Measurements from ENCODE around the gene CMTM8. TPM values are rescaled to one million over a fixed set of nuclear protein-coding genes. Genes with fewer than 3 reads are reported as not detected.

Gene CMTM8
- polyA plus RNA-seq, 4 donors = 8.0 to 12.6 (median 10.6) TPM

DNA sequence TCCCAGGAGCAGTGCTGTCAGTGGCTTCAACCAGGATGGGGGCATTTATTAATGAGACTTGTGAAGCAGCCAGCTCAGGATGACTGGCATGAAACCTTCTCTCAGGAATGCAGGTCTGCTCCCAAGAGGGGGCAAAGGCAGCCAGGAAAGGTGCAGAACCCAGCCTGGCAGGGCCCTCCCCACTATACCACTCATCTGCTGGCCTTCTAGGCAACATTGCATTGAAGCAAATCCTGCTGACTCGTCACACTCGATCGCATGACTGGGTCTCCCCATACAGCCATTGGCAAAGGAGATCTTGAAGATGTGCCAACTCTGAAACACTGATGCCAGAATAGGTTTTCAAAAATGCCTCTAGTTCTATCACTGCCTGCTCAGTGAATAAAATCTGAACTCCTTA is 87.4 kb downstream of the CMTM8 start:
- DNase-seq (ENCODE audit: low read depth in 4 of 4, low spot score in 3 of 4) = no peak

DNA sequence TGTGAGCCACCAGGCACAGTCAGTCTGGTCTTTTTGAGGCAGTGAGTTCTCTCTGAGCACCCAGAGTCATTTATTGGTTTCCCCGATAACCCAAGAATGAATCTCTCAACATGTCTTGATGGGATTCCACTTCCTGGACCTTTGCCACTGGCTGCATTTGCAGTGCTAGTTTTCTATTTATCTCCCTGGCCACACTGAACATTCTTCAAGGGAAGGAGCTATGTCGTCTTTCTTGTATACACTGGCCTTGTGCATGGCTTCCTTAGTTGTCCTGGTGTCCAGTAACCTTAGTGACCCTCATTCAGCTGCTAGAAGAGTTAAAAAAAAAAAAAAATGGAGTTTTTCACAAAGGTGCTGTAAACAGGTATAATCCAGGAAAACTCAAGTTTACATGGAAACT is 88.3 kb downstream of the CMTM8 start:
- no peak for DNase-seq (ENCODE audit: low read depth in 4 of 4, low spot score in 3 of 4)

- no peak for DNase-seq (ENCODE audit: low read depth in 4 of 4, low spot score in 3 of 4)
These were observed 96.2 kb downstream of the CMTM8 start for GRCh38 chr3:32334675-32335074.

GRCh38 chr3:32335365-32336112 is 97.1 kb downstream of the CMTM8 start:
- DNase-seq (ENCODE audit: low read depth in 4 of 4, low spot score in 3 of 4) = no peak

DNA sequence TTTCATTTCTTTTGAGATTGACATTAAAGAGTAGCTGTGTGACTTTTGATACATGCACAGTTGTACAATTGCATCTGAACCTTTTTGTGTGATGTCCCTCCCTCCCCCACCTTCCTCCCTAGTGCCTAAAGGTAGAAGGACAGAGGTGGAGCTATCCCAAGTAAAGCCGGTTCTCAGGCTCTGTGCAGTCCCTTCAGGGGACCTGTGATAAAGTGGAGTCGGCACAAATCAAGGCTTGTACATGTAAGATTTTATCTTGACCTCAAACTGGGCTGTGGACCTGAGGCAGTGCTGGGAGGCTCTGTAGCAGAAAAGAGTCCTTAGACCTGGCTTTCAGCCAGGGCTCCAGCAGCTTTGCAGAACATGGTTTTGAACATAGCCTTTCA is 97.6 kb downstream of the CMTM8 start:
- DNase-seq (ENCODE audit: low read depth in 4 of 4, low spot score in 3 of 4) = no peak

GRCh38 chr3:32337505-32337904 is 99.0 kb downstream of the CMTM8 start:
- DNase-seq (ENCODE audit: low read depth in 4 of 4, low spot score in 3 of 4) = no peak

- DNase-seq (ENCODE audit: low read depth in 4 of 4, low spot score in 3 of 4) = peak in 3 of 4 donors; percentile 49 to 60 (median 51)
These were observed 101.6 kb downstream of the CMTM8 start for GRCh38 chr3:32340039-32340438.

DNA sequence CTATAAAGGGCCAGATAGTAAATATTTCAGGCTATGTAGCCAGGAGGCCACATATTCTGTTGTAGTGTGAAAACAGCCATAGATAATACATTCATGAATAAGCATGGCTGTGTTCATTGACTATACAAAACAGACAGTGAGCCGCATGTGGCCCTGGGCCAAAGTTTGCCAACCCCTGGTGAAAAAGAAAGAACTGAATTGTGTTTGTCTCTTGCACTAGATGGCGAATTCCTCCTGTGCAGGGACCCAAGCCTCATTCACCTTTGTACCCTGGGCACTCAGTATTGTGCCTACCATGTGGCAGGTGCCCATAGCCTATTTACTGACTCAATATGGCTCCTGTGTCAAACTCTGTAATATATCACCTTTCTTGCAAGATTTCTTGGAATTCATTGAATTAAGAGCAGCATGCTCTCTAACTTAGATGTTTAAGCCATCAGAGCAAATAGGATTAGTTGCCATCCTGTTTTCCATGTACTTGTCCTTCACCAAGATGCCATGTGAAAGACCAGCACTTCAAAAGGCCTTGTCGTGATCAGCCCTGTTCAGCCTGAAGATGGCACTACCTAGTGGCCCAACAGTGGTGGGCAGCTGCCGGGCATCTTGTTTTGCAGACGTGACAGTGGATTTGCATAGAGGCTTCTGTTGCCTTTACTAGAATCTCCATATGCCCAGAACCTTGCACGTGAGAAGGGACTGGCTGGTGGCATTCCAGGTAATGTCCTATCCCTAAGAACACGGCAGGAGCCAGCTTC is 102.3 kb downstream of the CMTM8 start:
- DNase-seq (ENCODE audit: low read depth in 4 of 4, low spot score in 3 of 4) = no peak

- DNase-seq (ENCODE audit: low read depth in 4 of 4, low spot score in 3 of 4) = no peak
These were observed 109.1 kb downstream of the CMTM8 start for GRCh38 chr3:32347343-32348125.

DNA sequence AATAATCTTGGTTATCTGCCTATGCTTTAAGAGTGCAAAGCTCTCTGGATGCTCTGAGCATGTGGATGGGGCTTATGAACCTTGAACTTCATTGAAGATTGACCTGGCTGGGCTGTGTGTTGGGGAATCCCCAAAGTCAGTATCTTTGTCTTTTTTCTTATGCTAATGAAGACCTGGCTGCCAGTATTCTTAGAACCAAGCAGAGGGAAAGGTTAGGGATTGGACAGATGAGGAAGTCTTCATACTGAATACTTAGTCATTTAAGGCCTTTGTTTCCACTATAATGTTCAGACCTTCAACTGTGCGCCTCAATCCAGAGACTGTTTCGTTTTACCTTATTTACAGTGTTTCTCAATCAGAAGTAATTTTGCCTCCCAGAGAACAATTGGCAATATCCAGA is 110.7 kb downstream of the CMTM8 start:
- no peak for DNase-seq (ENCODE audit: low read depth in 4 of 4, low spot score in 3 of 4)

DNA sequence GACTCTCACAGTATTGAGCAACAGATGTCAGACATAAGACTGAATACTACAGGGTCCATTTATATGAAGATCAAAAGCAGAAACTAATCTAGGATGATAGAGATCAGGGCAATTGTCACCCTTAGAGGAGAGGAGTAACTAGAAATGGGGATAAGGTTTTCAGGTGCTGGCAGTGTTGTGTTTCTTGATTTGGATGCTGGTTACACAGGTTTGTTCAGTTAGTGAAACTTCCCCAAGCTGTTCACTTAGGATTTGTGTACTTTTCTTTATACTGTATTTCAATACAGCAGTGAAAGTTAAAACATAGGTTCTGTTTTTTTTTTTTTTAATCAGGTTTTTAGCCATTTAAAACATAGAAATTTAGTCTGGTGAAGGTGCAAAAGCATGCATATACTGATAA is 114.1 kb downstream of the CMTM8 start:
- DNase-seq (ENCODE audit: low read depth in 4 of 4, low spot score in 3 of 4) = no peak

GRCh38 chr3:32353351-32353750 is 114.9 kb downstream of the CMTM8 start:
- no peak for DNase-seq (ENCODE audit: low read depth in 4 of 4, low spot score in 3 of 4)

- DNase-seq (ENCODE audit: low read depth in 4 of 4, low spot score in 3 of 4) = no peak
These were observed 115.9 kb downstream of the CMTM8 start for GRCh38 chr3:32354362-32354778.

DNA sequence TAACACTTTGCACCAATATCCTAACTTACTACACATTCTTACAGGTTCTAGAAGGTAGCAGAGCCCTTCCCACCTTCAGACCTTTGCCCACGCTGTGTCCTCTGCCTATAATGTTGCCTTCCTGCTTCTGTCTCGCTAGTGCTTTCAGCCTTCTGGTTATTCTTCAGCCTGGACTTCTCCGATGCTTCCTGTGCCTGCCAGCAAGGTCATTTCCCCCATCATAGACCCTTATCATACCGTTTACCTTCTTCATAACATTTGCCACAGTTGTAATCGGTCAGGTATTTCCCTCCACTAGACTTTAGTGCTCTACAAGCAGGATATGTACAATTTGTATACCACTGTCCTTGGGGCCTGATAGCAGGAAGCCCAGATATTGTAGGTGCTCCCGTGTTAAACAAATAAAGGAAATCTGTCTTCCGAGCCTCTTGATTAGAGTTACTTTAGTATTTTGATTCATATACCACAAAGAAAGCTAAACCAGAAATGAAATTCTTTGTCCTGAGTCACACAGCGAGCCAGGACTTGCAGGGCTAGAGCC is 117.3 kb downstream of the CMTM8 start:
- DNase-seq (ENCODE audit: low read depth in 4 of 4, low spot score in 3 of 4) = no peak

GRCh38 chr3:32359766-32360492 is 121.4 kb downstream of the CMTM8 start:
- DNase-seq (ENCODE audit: low read depth in 4 of 4, low spot score in 3 of 4) = no peak

GRCh38 chr3:32360493-32360827 is 122.0 kb downstream of the CMTM8 start:
- no peak for DNase-seq (ENCODE audit: low read depth in 4 of 4, low spot score in 3 of 4)

DNA sequence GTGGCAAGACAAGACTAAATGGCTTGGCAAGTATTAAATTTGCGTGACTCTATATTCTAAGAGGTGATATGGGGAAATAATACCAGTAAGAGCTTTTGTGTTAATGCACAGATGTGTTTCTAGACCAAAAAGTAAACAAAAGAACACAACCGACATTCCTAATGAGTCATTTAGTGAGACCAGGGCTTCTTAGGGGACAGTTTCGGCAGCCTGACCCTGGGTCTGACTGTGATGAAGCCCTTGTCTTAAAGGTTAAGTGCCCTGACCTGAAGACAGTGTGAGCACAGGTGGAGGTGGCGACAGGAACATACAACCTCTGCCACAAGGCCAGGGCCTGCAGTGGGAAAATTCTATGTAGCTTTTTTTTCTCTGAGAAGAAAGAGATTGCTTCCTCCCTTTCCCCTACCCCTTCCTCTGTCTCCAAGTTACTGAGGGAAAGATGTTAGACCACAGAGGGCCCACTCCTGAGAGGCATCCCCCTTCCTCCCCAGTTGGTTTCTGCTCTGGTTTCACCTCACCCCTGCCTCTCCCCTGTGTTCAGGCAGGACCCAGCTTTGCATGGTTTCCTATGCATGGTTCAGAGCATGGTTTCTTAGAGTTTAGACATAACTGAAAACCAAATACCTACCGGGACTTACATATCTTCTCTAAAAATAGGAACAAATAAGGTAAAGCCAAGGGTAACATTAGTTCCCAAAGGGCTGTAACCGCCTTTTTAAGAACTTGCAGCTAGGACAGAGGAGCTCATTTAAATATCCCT is 128.3 kb downstream of the CMTM8 start:
- DNase-seq (ENCODE audit: low read depth in 4 of 4, low spot score in 3 of 4) = no peak

DNA sequence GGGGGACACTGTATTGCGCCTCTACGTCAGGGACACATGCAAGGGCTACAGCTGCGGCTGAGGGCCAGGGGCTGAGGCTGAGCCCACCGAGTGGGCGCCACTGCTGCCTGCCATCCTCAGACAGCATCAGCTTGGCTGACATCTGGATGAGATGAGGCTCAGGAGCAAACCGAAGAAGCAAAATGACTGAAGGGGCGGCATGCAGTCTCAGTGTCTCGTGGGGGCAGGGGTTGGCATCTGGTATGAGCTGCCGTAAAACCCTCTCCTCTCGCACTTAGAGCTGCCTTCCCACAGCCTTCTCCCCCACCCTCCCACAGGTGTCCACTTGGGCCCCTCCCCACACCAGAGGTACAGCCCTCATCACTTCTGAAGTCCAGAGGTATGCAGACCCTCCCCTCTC is 129.0 kb downstream of the CMTM8 start:
- no peak for DNase-seq (ENCODE audit: low read depth in 4 of 4, low spot score in 3 of 4)

- no peak for DNase-seq (ENCODE audit: low read depth in 4 of 4, low spot score in 3 of 4)
These were observed 133.2 kb downstream of the CMTM8 start for GRCh38 chr3:32371461-32372212.

Measured in left renal pelvis (tissue), 4 donors.